ENCODE data around the gene LHPP.

- TF ChIP-seq POLR2A (IDR thresholded peaks at IDR 0.05): no peak
- TF ChIP-seq, protein P1, sequence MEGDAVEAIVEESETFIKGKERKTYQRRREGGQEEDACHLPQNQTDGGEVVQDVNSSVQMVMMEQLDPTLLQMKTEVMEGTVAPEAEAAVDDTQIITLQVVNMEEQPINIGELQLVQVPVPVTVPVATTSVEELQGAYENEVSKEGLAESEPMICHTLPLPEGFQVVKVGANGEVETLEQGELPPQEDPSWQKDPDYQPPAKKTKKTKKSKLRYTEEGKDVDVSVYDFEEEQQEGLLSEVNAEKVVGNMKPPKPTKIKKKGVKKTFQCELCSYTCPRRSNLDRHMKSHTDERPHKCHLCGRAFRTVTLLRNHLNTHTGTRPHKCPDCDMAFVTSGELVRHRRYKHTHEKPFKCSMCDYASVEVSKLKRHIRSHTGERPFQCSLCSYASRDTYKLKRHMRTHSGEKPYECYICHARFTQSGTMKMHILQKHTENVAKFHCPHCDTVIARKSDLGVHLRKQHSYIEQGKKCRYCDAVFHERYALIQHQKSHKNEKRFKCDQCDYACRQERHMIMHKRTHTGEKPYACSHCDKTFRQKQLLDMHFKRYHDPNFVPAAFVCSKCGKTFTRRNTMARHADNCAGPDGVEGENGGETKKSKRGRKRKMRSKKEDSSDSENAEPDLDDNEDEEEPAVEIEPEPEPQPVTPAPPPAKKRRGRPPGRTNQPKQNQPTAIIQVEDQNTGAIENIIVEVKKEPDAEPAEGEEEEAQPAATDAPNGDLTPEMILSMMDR (IDR thresholded peaks at IDR 0.05): no peak
- no peak for TF ChIP-seq POLR2AphosphoS5 (IDR thresholded peaks at IDR 0.05)
These were observed 191.7 kb downstream of the LHPP start for GRCh38 chr10:124653311-124653710.
